GM12891 (cell line): Measurements from ENCODE around the gene HOXB6.

Experiments used
- POLR2A ChIP-seq: IDR thresholded peaks from 2 replicates; pipeline ENCODE4 v1.6.1; 2011; ENCODE audit warnings: low read depth, low read length, control low read depth
- POLR2AphosphoS5 ChIP-seq: IDR thresholded peaks from 2 replicates; pipeline ENCODE4 v1.6.1; 2011; ENCODE audit warnings: low read depth, low read length, control low read depth
- TAF1 ChIP-seq: IDR thresholded peaks from 2 replicates; pipeline ENCODE4 v1.6.1; 2011; ENCODE audit warnings: low read depth, low read length, control low read depth

DNA sequence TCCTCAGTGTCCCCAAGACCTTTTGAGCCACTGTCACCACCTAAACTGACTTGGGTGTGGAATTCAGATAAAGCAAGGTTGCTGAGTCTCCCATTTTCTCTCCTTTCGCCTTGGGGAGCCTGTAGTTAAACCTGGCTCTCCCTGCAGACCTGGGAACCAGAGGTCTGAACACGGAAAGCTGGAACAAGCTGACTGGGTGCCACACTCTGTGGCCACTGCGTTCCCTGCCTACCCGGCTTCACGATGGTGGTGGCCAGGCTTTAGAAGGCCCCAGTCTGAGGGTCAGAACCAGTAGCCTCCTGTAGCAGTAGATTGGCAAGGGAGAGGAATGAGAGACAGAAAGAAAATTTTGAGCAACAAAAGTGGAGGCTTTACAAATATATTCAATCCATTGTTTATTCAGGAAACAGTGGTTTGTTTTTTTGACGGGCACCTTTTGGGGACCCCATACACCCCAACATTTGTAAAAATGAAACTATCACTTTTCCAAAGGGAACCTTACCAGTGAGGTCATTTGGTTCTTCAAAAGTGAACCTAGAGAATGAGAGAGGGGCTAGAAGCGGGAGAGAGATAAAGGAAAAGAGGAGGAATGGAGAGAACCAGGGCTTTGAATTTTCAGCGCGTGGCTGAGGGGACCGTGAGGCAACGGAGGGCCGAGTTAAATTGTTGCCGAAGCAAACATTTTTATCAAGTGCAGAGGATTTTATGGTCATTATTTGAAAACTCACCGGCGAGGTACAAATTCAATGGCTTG, 12.1 kb upstream of the HOXB6 start:
- no peak for TF ChIP-seq POLR2A
- no peak for TF ChIP-seq POLR2AphosphoS5
- no peak for TF ChIP-seq TAF1
